Right forelimb (tissue), 1 donor: ENCODE measurements around the gene NR1H3.
A peak's percentile ranks its signal among the peaks of the same experiment; 100 is the strongest.
"Not testable (repeated sequence)": the region's sequence is repeated elsewhere in the genome, so short reads cannot be mapped to it uniquely, and the experiment has no call there.

Source experiments
- DNase-seq: peaks from one replicate; pipeline ENCODE4 v3.0.0-alpha.2; 2018

Gene NR1H3

GRCh38 chr11:47257517-47258316, at the start of gene NR1H3:
Gene NR1H3 (plus strand): TSS chr11:47257996. CDS start chr11:47259217, 1,221 bp downstream.
- peak; percentile 80 for DNase-seq

GRCh38 chr11:47208008-47208552, 49.7 kb upstream of the NR1H3 start:
- not testable (repeated sequence) for DNase-seq

- no peak for DNase-seq
Observed at GRCh38 chr11:47208628-47209027, 49.2 kb upstream of the NR1H3 start.

GRCh38 chr11:47212938-47213337, 44.9 kb upstream of the NR1H3 start:
- DNase-seq = no peak

- DNase-seq = peak; percentile 86
Observed at GRCh38 chr11:47213950-47214565, 43.7 kb upstream of the NR1H3 start.

GRCh38 chr11:47215366-47215910, 42.4 kb upstream of the NR1H3 start:
- no peak for DNase-seq

- peak; percentile 79 for DNase-seq
Observed at GRCh38 chr11:47216121-47216798, 41.5 kb upstream of the NR1H3 start.

GRCh38 chr11:47220401-47220821, 37.4 kb upstream of the NR1H3 start:
- DNase-seq = no peak

GRCh38 chr11:47222696-47223095, 35.1 kb upstream of the NR1H3 start:
- DNase-seq = no peak

- DNase-seq = no peak
Observed at GRCh38 chr11:47225552-47226400, 32.0 kb upstream of the NR1H3 start.

GRCh38 chr11:47229161-47229560, 28.6 kb upstream of the NR1H3 start:
- DNase-seq = no peak

- DNase-seq = no peak
Observed at GRCh38 chr11:47233051-47233450, 24.7 kb upstream of the NR1H3 start.

- no peak for DNase-seq
Observed at GRCh38 chr11:47233989-47234668, 23.7 kb upstream of the NR1H3 start.

GRCh38 chr11:47234669-47235100, 23.1 kb upstream of the NR1H3 start:
- DNase-seq = no peak

GRCh38 chr11:47235163-47235562, 22.6 kb upstream of the NR1H3 start:
- no peak for DNase-seq

GRCh38 chr11:47236482-47236881, 21.3 kb upstream of the NR1H3 start:
- DNase-seq = no peak

GRCh38 chr11:47239852-47240251, 17.9 kb upstream of the NR1H3 start:
- no peak for DNase-seq

GRCh38 chr11:47241841-47242301, 15.9 kb upstream of the NR1H3 start:
- no peak for DNase-seq

GRCh38 chr11:47242596-47243192, 15.1 kb upstream of the NR1H3 start:
- DNase-seq = no peak

GRCh38 chr11:47243454-47243853, 14.3 kb upstream of the NR1H3 start:
- DNase-seq = no peak
